H1 (cell line): ENCODE measurements around the gene CACNB1. TPM values are rescaled to one million over a fixed set of nuclear protein-coding genes. Genes with fewer than 3 reads are reported as not detected.

Experiments
- CTCF ChIA-PET: fragments of 300-600 bp; sonication (Branson Sonifier 250); formaldehyde crosslinking; loops from one replicate; lab custom pipeline; 2021; ENCODE audit not compliant: partially characterized antibody; lab: Charles Lee
- POLR2A ChIA-PET: fragments of 300-600 bp; sonication (Branson Sonifier 250); formaldehyde crosslinking; loops from one replicate; lab custom pipeline; 2021; ENCODE audit warnings: inconsistent platforms; ENCODE audit not compliant: partially characterized antibody; lab: Charles Lee
- DNase-seq, 2 experiments: peaks; one replicate each; pipeline versions ENCODE4 v3.0.0 to v3.0.0-alpha.2; 2010 to 2022; ENCODE audit warnings: low spot score in 2 of 2, low read depth in 1 of 2, mixed read lengths in 1 of 2
- FAIRE-seq: peaks from 2 replicates; lab custom pipeline; 2011; peaks lifted over from hg19 to GRCh38; lab: Jason Lieb, UNC
- H2AFZ ChIP-seq: 2 replicates; pipeline ENCODE4 v1.8.1; 2012; ENCODE audit warnings: low read length, inconsistent platforms
- H2AK5ac ChIP-seq: 2 replicates; pipeline ENCODE4 v1.6.1; 2013; ENCODE audit warnings: low read depth, low read length
- H2BK120ac ChIP-seq: replicated peaks from 2 replicates; pipeline ENCODE3; 2013; ENCODE audit warnings: low read depth, low read length, inconsistent platforms
- H2BK12ac ChIP-seq: 2 replicates; pipeline ENCODE4 v1.6.1; 2013; ENCODE audit warnings: low read depth, low read length
- H2BK15ac ChIP-seq: 2 replicates; pipeline ENCODE4 v1.6.1; 2013; ENCODE audit warnings: low read length
- H2BK20ac ChIP-seq: 2 replicates; pipeline ENCODE4 v1.6.1; 2013; ENCODE audit warnings: low read length
- H2BK5ac ChIP-seq: 2 replicates; pipeline ENCODE4 v1.6.1; 2013; ENCODE audit warnings: low read depth, low read length
- H3K14ac ChIP-seq: 2 replicates; pipeline ENCODE4 v1.6.1; 2013; ENCODE audit warnings: inconsistent platforms; ENCODE audit not compliant: insufficient read length
- H3K18ac ChIP-seq: 2 replicates; pipeline ENCODE4 v1.6.1; 2013; ENCODE audit warnings: low read length; ENCODE audit errors: extremely low read depth
- H3K23ac ChIP-seq: 2 replicates; pipeline ENCODE4 v1.6.1; 2013; ENCODE audit warnings: inconsistent platforms; ENCODE audit not compliant: insufficient read length
- H3K23me2 ChIP-seq: 2 replicates; pipeline ENCODE4 v1.6.1; 2013; ENCODE audit warnings: low read depth, low read length
- H3K27ac ChIP-seq: 2 replicates; pipeline ENCODE4 v1.6.1; 2011; ENCODE audit warnings: low read depth, low read length, inconsistent platforms
- H3K27me3 ChIP-seq, 4 experiments: replicated peaks in 1 of 4; 1 replicate in 1 of 4; 2 replicates in 3 of 4; pipeline versions ENCODE4 v1.6.1 to v1.8.1; 2011 to 2013; ENCODE audit warnings: low read length in 3 of 4, mild to moderate bottlenecking in 3 of 4, inconsistent platforms in 2 of 4, mixed read lengths in 2 of 4, moderate library complexity in 1 of 4; ENCODE audit not compliant: control insufficient read depth in 3 of 4, insufficient read depth in 3 of 4; ENCODE audit errors: extremely low read depth in 1 of 4
- H3K36me3 ChIP-seq, 4 experiments: 2 replicates each; pipeline versions ENCODE4 v1.6.1 to v1.8.1; 2011 to 2013; ENCODE audit warnings: mild to moderate bottlenecking in 4 of 4, low read length in 3 of 4, moderate library complexity in 2 of 4, control low read depth in 1 of 4, inconsistent platforms in 1 of 4; ENCODE audit not compliant: insufficient read depth in 4 of 4, control insufficient read depth in 2 of 4
- H3K4ac ChIP-seq: replicated peaks from 2 replicates; pipeline ENCODE3; 2013; ENCODE audit warnings: low read length, low read depth, mixed read lengths, inconsistent platforms; ENCODE audit not compliant: insufficient read length
- H3K4me1 ChIP-seq, 4 experiments: replicated peaks in 1 of 4; 1 replicate in 1 of 4; 2 replicates in 3 of 4; pipeline versions ENCODE4 v1.6.1 to v1.8.1; 2011 to 2013; ENCODE audit warnings: low read length in 3 of 4, inconsistent platforms in 2 of 4, mixed read lengths in 1 of 4; ENCODE audit not compliant: insufficient read depth in 4 of 4, control insufficient read depth in 3 of 4
- H3K4me2 ChIP-seq, 2 experiments: 2 replicates each; pipeline versions ENCODE4 v1.6.1 to v1.8.1; 2011 to 2013; ENCODE audit warnings: low read depth in 2 of 2, low read length in 2 of 2, control low read depth in 1 of 2, inconsistent platforms in 1 of 2, mild to moderate bottlenecking in 1 of 2; ENCODE audit not compliant: insufficient read depth in 1 of 2
- H3K4me3 ChIP-seq, 4 experiments: fragments of 200-600, 300-600 bp in 1 of 4; sonication (generic), shearing (Covaris generic), sonication (Bioruptor Twin) in 1 of 4; 2 replicates each; pipeline versions ENCODE4 v1.5.1 to v1.8.1; 2011 to 2016; ENCODE audit warnings: low read length in 4 of 4, low read depth in 3 of 4, control low read depth in 2 of 4, inconsistent platforms in 2 of 4, mild to moderate bottlenecking in 2 of 4, mixed read lengths in 1 of 4, moderate library complexity in 1 of 4; ENCODE audit not compliant: insufficient read depth in 2 of 4; ENCODE audit errors: extremely low read depth in 1 of 4
- H3K56ac ChIP-seq: replicated peaks from 2 replicates; pipeline ENCODE3; 2013; ENCODE audit warnings: low read depth, mild to moderate bottlenecking, mixed read lengths, low read length, inconsistent platforms; ENCODE audit not compliant: insufficient read length
- H3K79me1 ChIP-seq: 2 replicates; pipeline ENCODE4 v1.6.1; 2013; ENCODE audit warnings: low read depth, low read length, control low read depth
- H3K79me2 ChIP-seq, 2 experiments: 2 replicates each; pipeline versions ENCODE4 v1.6.1 to v1.8.1; 2012 to 2013; ENCODE audit warnings: low read length in 2 of 2, mild to moderate bottlenecking in 2 of 2, inconsistent platforms in 1 of 2; ENCODE audit not compliant: insufficient read depth in 2 of 2, control insufficient read depth in 1 of 2
- H3K9ac ChIP-seq, 4 experiments: replicated peaks in 1 of 4; 1 replicate in 1 of 4; 2 replicates in 3 of 4; pipeline versions ENCODE4 v1.6.1 to v1.8.1; 2011 to 2013; ENCODE audit warnings: low read depth in 3 of 4, low read length in 3 of 4, control low read depth in 2 of 4, mild to moderate bottlenecking in 2 of 4, moderate library complexity in 2 of 4, inconsistent platforms in 1 of 4; ENCODE audit errors: extremely low read depth in 1 of 4
- H3K9me3 ChIP-seq, 2 experiments: 2 replicates each; pipeline versions ENCODE4 v1.6.1 to v1.8.1; 2012 to 2013; ENCODE audit warnings: mild to moderate bottlenecking in 2 of 2, moderate library complexity in 2 of 2, control low read depth in 1 of 2, inconsistent platforms in 1 of 2, low read depth in 1 of 2, low read length in 1 of 2, mixed read lengths in 1 of 2; ENCODE audit not compliant: insufficient read depth in 2 of 2
- H4K20me1 ChIP-seq, 2 experiments: replicated peaks in 1 of 2; 2 replicates each; pipeline versions ENCODE3 to v1.8.1; 2011 to 2013; ENCODE audit warnings: inconsistent platforms in 2 of 2, low read length in 2 of 2, mild to moderate bottlenecking in 1 of 2; ENCODE audit not compliant: insufficient read depth in 2 of 2, control insufficient read depth in 1 of 2
- H4K5ac ChIP-seq: 2 replicates; pipeline ENCODE4 v1.6.1; 2013; ENCODE audit warnings: low read length, low read depth, mixed read lengths, inconsistent platforms; ENCODE audit not compliant: insufficient read length
- H4K8ac ChIP-seq: 2 replicates; pipeline ENCODE4 v1.8.0; 2013; ENCODE audit warnings: mild to moderate bottlenecking, moderate library complexity, low read length, inconsistent platforms; ENCODE audit not compliant: insufficient read depth; ENCODE audit errors: extremely low read depth
- H4K91ac ChIP-seq: replicated peaks from 2 replicates; pipeline ENCODE3; 2013; ENCODE audit warnings: low read length, mixed read lengths, inconsistent platforms; ENCODE audit not compliant: insufficient read length
- CBX8 ChIP-seq: fragments of 300-800, 300-1000 bp; sonication (generic); IDR thresholded peaks from 2 replicates; pipeline ENCODE4 v1.7.1; 2016; ENCODE audit warnings: low read depth, low read length, borderline replicate concordance
- EP300 ChIP-seq, 2 experiments: IDR thresholded peaks; 1 replicate in 1 of 2; 2 replicates in 1 of 2; pipeline ENCODE4 v1.6.1; 2011 to 2012; ENCODE audit warnings: low read depth in 2 of 2, low read length in 2 of 2, mild to moderate bottlenecking in 2 of 2, borderline replicate concordance in 1 of 2, inconsistent platforms in 1 of 2, moderate library complexity in 1 of 2
- RFX5 ChIP-seq: IDR thresholded peaks from 2 replicates; pipeline ENCODE4 v1.6.1; 2011; ENCODE audit warnings: low read depth, low read length, improper control_type of control experiment, borderline replicate concordance
- WGBS, 2 experiments: shearing (Covaris generic) in 1 of 2; methylation state at CpG; one replicate each; pipeline versions ENCODE4 v1.1.6 to v1.1.7; 2013 to 2015; ENCODE audit warnings: low lambda C conversion rate in 2 of 2, mixed read lengths in 2 of 2, inconsistent platforms in 1 of 2, low coverage in 1 of 2, missing lambda C conversion rate in 1 of 2; ENCODE audit not compliant: insufficient replicate concordance in 2 of 2, insufficient coverage in 1 of 2, insufficient read length in 1 of 2; ENCODE audit errors: extremely low coverage in 1 of 2, missing lambda C conversion rate in 1 of 2; 5-methylcytosine and 5-hydroxymethylcytosine counted together
- polyA plus RNA-seq, 7 experiments: library from polyadenylated mRNA; depleted of rRNA in 3 of 7; stranded (reverse) in 5 of 7; unstranded in 2 of 7; fragments of >200 nt in 5 of 7; fragments of 200-250 nt in 2 of 7; gene quantifications; 1 replicate in 5 of 7; 2 replicates in 1 of 7; 4 replicates in 1 of 7; pipeline versions ENCODE4 v1.2.1 to v1.2.3, GENCODE V29; 2011 to 2013; ENCODE audit warnings: missing spikeins in 2 of 7, mixed read lengths in 2 of 7
- total RNA-seq: library from RNA; stranded (reverse); fragmentation: NEBNext Ultra II Directional; extraction: Animal tissue kit (Norgen Biotek cat#: 25700); gene quantifications from 2 replicates; pipeline ENCODE4 v1.2.1, GENCODE V29; 2021

CACNB1 gene
- total and polyA plus RNA-seq, 2 of the 8 experiments (the other 6 are each of a cell fraction or from before 2014, with no cell fraction given) = 7.2 to 17.8 TPM

GRCh38 chr17:39218906-39219305 is 21.4 kb upstream of the CACNB1 start:
- no peak overlapping the region for H3K14ac ChIP-seq
- no peak overlapping the region for H4K5ac ChIP-seq
- H3K9ac ChIP-seq = no peak overlapping the region
- H3K56ac ChIP-seq = no peak overlapping the region
- no peak for DNase-seq
- no peaks in the 10 kb centered on the region for H3K23me2 ChIP-seq
- H3K4me1 ChIP-seq = peaks cover 0 to 10% (median 6%) of the 10 kb centered on the region in 4 experiments; a peak in 5 of 7 replicates
- no peaks in the 10 kb centered on the region for H4K20me1 ChIP-seq
- peaks cover 0 to 27% (median 19%) of the 10 kb centered on the region in 4 experiments; a peak in 6 of 7 replicates for H3K27me3 ChIP-seq
- H3K4me2 ChIP-seq = no peak overlapping the region
- no peak overlapping the region for H2BK120ac ChIP-seq
- TF ChIP-seq EP300 (IDR thresholded peaks at IDR 0.05; ENCODE audit: borderline replicate concordance in 1 of 2, low read depth in 2 of 2, low read length in 2 of 2) (no peak), RFX5 (no peak), CBX8 (no peak)
- H3K23ac ChIP-seq = no peak overlapping the region
- H4K91ac ChIP-seq = no peak overlapping the region
- no peak overlapping the region; the same call in 1 of the 2 replicates for H3K18ac ChIP-seq
- H2BK5ac ChIP-seq = no peak overlapping the region
- H3K36me3 ChIP-seq = no peaks in the 10 kb centered on the region
- H2BK20ac ChIP-seq = peak overlapping the region; percentile 61; the same call in 1 of the 2 replicates
- H3K27ac ChIP-seq = no peak overlapping the region
- no peak overlapping the region for H2AFZ ChIP-seq
- H3K9me3 ChIP-seq = no peaks in the 10 kb centered on the region
- H3K79me1 ChIP-seq = no peaks in the 10 kb centered on the region
- H3K79me2 ChIP-seq = no peaks in the 10 kb centered on the region
- 88% methylated on average over 7 of the region's 8 CpGs; no CpG with 5 or more reads in 1 of the 2 experiments for WGBS, 2 experiments
- no peak overlapping the region for H3K4me3 ChIP-seq
- peak overlapping the region; percentile 65; the same call in 1 of the 2 replicates for H2AK5ac ChIP-seq
- H4K8ac ChIP-seq = no peak overlapping the region
- no peak for FAIRE-seq
- H2BK15ac ChIP-seq = peak overlapping the region; percentile 88
- H2BK12ac ChIP-seq = no peak overlapping the region
- H3K4ac ChIP-seq = no peak overlapping the region
- ChIA-PET POLR2A (interaction anchor here (0.9 to 7.8 kb wide), 3 partner anchors 13 to 26 kb away, joined by 4 to 92 read pairs (median 6); partner anchors contain the start of gene RPL19), CTCF (interaction anchor here (1.5 to 24.1 kb wide), 4 partner anchors 9 to 54 kb away, joined by 3 to 982 read pairs (median 18); partner anchors contain the start of gene ARL5C)
